Measurements from ENCODE around the gene ZCCHC24.

Gene ZCCHC24

DNA sequence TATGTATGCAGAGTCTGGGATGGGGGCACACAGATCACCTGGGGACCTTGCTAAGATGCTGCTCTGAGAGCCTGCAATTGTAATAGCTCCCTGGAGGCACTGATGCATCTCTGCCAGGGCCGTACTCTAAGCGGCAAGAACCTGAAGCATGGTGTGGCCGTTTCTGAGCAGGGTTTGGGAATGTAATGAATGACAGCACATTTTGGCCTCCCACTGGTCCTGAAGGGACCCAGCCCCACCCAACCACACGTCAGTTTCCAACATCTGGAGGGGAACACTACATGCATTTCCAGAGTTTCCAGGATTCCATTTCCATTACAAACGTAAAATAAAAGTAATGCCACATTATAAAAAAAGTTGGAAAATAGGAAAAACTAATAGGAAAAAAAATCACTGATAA is 14.0 kb downstream of the ZCCHC24 start:
- no peak for DNase-seq (ENCODE audit: low spot score)

DNA sequence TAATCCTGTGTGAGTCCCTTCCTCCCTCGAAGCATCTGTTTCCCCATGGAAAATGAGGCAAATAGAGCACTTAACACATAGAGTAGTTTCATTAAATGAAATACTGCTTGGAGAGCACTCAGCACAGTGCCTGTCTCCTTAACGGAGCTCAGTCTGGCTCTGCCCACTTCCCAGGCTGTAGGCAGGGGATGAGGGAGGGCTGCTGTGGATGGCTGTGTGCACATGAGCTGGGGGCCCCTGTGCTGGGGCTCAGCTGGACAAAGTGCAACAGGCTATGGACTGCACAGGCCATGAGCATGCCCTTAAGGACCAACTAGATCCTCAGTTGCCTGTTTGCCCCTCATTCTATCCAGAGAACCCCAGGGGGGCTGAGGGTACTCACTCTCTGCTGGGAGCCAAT is 14.5 kb downstream of the ZCCHC24 start:
- DNase-seq (ENCODE audit: low spot score) = no peak

DNA sequence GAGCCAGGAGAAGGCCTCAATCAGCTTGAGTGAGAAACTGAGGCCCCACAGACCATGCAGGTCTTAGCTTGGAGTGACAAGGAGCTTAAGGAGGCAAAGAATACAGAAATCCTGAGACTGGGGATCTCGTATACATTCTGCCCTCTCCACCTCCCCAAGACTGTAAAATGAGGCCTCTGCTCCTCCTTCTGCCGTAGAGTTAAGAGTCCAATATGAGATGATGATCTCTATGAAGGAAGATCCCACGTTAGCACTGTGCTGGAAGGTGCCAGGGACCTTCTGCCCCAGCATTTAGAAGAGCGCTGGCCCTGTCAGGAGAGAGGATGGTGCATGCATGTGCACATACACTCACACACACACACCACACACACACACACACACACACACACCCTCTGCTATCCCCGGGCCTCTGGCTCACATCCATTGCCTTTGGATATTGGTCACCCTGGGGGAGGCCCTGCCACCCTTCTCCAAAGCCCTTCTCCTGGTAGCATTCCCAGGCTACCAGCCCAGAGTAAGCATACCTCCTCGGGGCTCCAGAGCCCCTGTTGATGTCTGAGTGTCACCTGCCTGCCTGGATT is 15.0 kb downstream of the ZCCHC24 start:
- DNase-seq (ENCODE audit: low spot score) = no peak

DNA sequence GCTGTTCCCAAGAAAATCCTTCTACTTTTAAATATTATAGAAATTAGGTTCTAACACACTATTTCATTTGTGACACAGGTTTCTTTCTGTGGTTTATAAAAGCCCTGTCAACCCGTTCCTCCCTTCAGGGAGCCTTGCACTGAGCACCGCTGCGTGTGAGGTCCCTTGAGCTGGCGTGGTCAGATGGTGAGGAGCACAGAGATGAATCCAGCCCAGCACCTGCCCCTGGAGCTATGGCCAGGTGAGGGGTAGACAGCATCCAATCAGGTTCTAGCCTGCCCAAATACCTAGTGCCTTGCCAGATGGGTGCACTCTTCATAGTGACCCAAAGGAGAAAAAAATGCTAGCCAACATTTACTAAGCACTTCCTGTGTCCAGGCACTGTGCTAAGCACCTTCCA is 15.7 kb downstream of the ZCCHC24 start:
- no peak for DNase-seq (ENCODE audit: low spot score)

DNA sequence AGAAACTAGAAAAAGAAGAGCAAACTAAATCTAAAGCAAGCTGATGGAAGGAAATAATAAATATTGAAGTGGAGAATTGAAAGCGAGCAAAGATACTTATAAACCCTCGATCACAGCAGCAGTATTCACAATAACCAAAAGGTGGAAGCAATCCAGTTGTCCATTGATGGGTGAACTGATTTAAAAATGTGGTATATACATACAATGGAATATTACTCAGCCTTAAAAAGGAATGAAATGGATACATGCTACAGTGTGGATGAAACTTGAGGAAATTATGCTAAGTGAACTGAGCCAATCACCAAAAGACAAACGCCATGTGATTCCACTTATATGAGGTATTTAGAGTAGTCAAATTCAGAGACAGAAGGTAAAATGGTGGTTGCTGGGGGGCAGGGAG is 17.5 kb downstream of the ZCCHC24 start:
- no peak for DNase-seq (ENCODE audit: low spot score)

DNA sequence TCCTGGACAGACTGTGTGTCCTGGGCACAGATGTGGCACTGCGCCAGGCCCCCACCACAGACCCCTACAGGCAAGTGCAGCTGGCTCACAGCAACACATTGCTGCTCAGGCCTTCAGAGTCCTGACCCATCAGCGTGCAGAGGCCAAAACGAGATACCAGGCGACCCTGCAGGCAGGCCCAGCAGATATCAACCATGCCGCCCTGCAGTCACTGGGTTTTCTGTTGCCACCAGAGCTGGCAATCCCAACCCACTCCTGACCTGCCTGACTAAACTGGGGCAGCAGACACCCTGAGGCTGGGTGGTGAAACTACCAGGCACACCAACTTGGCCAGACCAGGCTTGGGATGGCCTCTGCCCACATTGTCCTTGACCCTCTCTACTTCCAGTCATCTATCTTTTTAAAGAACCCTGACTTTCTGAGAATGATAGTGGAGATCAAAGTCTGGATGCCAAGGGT is 20.3 kb downstream of the ZCCHC24 start:
- DNase-seq (ENCODE audit: low spot score) = no peak

DNA sequence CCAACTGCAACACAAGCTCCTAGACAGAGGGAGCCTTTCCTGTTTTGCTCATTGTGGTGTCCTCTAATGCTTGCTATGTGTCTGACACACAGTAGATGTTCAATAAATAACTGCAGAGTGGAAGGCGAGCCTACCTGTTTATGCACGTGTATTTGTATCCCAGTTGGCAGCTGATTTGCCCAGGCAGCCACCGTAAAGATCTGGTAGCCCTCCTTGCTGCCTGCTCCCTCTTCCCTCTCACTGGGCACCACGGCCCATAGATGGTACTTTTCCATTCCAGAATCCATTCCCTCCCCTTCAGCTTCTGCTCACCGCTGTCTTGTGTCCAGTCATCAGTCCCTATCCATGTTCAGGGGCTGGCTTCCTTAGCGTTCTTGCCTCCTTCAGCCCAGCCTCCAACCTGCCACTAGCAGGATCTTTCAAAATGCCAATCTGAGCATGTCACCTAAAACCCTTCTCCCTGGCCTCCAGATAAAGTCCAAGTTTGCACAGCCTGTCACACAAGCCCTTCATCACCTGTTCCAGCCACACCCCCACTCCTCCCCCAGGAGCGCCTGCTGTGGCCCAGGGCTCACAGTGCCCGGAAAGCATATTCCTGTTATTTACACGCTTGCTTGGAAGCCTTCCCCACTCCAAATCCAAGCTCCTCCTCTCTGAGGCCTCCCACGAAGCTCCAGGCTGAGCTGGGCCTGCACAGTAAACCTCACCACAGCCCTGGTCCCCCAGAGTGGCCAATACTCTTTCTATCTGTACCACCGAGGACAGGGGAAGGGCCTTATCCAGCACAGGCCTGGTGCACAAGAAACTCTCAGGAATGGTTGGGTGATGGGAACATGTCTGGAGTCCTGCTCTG is 21.0 kb downstream of the ZCCHC24 start:
- no peak for DNase-seq (ENCODE audit: low spot score)

DNA sequence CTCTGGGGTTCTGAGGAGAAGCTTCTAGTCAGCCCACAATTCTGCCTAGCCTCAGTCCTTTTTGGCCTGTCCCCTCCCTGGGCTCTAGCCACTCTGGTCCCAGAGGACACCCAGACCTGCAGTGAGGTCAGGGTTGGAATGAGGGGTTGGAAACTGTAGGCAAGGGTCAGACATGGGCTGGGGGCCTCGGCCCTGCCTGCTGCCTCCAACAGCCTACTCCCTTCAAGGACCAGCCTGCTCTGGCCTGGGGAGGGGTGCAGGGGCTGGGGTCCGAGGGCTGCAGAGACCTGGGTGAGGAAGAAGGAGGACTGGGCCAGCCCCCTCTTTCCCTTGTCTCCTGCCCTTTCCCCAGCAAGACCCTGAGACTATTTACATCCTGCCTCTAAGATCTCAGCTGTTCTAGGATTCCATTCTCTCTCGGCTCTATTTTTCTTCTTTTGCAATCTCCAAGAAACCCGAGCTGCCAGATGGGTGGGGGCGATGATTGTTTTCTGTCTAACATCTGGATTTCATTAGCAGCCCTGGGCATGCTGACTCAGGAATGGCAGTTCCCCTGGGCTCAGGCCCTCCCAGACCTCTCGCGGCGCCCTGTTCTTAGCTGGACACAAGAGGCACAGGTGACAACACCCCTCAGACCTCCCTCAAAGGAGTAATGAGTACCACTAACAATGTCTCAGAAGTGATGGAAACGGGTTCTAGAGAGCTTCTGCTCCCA is 23.1 kb downstream of the ZCCHC24 start:
- DNase-seq (ENCODE audit: low spot score) = no peak

DNA sequence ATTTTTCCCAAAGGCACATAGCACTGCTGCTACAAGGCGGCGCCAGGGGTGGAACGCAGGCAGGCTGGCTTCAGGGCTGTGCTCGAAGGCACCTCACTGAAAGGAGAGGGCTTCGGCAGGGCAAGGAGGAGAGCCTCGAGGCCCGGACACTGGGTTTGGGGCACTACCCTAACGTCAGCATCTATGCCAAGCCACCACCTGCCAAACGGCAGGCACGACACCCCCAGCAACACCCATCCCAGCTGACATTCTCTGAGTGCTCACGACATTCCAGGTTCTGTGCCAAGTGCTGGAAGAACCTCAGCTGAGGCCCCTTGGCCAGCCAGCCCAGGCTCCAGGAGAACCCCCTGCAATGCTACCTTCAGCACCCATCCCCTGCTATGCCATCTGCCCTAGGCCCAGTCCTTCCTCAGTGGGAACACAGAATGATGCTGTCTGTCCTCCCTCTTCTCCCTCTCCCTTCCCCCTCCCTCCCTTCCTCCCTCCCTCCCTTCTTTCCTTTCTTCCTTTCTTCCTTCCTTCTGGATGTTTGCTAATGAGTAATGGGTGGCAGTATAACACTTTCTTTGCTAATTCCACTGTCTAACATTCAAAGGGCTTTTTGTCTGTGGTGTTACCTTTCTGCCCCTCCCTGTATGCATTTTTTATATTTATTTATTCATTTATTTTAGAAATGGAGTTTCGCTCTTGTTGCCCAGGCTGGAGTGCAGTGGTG is 24.3 kb downstream of the ZCCHC24 start:
- DNase-seq (ENCODE audit: low spot score) = no peak

DNA sequence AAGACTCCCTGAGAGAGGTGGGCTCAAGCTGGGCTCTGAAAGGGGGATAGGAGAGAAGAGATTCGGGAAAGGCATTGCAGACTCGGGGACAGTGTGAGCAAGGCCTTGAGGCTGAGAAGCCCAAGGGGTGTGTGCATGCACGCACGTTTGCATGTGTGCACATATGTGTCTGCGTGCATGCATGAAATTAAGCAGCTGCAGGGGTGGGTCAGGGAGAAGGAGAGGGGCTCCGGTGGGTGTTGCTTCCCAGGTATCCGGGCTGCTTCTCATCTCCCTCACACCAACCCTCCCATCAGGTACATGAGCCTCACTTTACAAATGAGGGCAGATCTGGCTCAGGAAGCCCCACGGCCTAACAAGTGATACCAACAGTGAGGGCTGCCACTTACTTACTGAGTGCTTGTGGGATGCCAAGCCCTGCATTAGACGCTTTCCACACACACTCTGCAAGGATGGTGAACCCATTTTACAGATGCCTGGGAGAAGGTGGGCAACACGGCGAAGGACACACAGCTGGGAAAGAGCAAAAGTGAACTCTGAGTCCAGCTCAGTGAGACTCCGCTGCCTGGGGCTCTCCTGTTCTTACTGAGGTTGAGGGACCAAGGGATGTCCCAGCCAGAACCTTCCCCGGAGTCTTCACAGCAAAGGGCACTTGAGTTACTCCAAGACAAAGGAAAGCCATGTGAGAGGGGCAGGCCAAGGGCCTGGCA is 26.4 kb downstream of the ZCCHC24 start:
- DNase-seq (ENCODE audit: low spot score) = no peak

DNA sequence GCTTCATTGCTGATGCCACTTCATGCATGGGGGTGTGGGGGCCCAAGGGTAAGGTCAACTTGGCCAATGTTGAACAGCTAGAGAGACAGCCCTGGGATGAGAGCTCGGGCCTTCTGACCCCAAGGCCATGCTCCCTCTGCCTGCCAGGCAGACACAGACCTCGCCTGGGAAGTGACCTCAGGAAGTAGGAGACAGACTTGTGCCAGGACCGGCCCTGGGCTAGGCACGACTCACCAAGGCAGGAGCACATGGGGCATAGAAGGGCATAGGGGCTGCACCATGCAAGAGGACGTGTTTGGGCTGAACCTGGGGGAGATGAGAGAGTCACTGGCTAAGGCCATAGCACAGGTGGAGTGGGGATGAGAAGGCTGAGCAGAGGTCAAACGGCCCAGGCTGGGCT is 27.1 kb downstream of the ZCCHC24 start:
- no peak for DNase-seq (ENCODE audit: low spot score)

DNA sequence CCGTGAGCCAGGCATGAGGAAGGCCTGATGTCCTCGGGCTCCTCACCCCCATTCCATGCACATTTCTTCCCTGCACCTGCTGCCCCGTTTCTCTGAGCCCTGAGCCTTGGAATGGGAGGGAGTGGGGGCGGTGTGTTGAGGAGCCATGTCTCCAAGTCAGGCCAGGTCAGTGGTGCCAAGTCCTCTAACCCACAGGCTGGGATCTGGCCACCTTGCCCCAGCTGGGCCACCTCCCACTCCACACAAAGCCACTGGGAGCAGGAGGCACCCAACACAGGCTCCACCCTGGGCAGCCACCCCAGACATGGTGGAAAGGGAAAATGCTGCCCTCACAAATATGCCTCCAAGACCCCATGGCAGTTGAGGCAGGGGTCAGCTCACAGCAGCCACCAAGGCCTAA is 27.7 kb downstream of the ZCCHC24 start:
- no peak for DNase-seq (ENCODE audit: low spot score)

DNA sequence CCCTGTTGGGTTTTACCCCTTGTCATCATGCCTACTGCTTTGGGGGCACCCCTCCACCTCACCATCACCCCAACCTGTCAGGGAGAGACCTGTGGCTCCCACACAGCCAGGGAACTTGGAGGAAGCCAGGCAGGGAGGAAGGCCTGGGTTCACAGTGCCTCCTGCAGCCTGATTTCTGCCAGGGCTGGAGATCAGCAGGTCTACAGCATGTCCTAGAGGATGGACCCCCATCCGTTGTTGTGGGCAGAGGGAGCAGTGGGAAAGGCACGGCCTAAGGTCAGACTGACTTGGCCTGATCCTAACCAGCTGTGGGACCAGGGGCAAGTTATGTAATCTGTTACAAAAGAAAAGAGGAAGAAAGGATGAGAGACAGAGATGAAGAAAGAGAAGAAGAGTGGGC is 28.2 kb downstream of the ZCCHC24 start:
- DNase-seq (ENCODE audit: low spot score) = no peak

DNA sequence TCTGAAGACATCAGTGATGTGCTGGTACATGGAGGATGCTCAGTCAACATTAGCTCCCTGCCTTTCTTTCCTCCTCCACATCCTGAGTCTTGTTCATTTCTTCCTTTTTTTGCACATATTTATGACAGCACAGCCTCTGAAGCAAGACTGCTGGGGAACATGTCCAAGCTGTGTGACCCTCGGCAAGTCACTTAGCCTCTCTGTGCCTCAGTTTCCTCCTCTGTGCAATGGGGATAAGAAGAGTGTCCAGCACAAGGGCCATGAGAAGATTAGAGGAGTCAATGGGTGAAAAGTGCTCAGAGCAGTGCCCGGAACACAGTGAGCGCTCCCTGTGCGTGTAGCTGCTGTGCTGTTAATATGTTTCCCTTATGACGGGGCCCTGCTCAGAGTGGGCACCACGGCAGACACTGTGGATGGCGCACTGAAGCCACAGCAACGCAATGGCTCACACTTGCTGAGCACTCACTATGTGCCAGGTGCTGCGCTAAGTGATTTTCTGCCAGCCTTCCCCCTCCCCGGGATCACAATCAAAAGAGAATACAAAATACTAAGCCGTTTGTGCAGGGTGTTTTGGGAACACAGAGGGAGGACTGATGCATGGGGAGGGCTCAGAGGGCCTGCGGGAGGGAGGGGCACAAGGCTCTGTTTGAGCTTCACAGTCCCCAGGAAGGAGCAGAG is 28.7 kb downstream of the ZCCHC24 start:
- no peak for DNase-seq (ENCODE audit: low spot score)

DNA sequence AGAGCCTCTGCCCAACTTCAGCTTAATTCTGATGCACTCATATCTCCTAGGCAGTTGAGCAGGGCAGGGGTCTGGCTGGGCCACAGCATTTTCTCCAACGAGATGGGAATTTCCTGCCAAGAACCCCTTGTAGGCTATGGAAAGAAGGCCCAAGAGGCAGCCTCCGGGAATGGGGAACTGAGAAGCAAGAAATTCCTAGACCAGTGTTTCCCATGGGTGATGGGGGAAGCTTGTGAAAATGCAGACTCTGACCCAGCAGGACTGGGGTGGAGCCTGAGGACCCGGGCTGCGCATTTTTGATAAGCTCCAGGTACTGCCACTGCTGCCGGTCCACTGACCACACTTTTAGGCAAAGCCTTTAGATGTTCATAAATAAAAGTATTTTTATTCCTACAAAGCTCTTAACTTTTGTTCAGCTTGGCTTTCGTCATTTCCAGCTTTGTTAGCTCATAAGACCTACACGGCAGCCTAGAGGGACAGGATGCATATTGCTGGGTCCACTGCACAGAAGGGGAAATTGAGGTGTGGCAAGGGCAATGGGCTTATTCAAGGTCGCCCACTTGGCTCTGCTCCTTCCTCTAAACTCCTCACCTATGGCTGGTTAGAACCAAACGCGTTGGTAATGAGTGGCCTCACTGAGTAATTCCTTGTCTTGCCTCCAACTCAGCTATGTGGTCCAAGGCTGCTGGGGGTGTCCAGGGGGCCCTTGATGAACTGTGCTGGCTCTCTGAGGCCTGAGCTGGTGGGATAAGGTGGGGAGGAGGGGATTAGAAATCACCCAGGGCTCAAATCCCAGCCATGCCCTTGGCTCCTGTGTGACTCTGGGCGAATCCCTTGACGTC is 29.5 kb downstream of the ZCCHC24 start:
- no peak for DNase-seq (ENCODE audit: low spot score)

DNA sequence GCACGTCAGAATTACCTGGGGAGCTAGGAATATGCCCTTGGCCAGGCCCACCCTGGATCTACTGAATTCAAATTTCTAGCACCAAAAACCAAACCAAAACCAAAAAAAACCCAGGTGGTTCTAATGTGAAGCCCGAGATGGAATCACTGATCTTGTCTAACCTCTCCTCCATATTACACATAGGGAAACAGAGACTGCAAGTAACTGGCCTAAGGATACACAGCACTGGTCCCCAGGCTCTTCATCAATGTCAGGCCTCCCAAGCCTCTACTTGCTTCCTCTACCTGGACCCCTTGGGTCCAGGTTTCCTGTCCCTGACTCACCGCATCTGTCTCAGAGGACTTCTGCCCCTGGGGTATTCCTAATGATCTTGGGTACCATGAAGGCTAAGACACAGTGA is 30.7 kb downstream of the ZCCHC24 start:
- no peak for DNase-seq (ENCODE audit: low spot score)

DNA sequence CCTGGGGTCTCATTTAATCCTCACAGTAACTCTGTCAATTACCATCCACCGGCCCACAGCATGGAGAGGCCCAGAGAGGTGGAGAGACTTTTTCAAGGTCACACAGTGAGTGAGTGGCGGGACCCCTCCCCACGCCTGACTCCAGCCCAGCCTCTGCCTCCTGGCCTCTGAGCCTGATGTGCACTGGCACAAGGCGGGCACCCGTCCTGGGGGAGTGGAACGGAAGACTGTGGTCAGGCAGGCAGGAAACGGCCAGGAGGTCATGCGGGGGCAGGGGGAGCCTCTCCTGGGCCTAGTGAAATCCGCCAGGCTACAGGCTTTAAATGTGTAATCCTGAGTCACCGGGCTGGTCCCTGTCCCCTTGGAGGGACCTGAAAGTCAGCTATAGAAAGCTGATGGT is 32.2 kb downstream of the ZCCHC24 start:
- peak; percentile 51 for DNase-seq (ENCODE audit: low spot score)

DNA sequence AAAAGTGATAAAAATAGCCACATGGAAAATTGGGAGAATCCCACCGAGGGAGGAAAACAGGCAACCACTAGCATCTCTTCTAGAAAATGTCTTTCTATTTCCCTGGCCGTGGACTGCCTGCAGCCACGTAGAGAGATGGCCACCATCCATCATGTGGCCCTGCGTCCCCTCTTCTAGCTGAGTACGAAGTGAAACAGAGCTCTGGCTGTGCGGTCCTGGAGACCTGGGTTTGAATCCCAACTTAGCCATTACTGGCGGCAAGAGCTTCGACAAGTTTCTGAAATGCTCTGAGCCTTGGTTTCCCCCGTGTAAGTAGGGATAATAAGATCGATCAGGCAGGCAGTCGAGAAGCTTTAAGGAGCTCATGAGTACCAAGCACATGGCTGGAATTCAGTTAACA is 32.9 kb downstream of the ZCCHC24 start:
- DNase-seq (ENCODE audit: low spot score) = no peak

DNA sequence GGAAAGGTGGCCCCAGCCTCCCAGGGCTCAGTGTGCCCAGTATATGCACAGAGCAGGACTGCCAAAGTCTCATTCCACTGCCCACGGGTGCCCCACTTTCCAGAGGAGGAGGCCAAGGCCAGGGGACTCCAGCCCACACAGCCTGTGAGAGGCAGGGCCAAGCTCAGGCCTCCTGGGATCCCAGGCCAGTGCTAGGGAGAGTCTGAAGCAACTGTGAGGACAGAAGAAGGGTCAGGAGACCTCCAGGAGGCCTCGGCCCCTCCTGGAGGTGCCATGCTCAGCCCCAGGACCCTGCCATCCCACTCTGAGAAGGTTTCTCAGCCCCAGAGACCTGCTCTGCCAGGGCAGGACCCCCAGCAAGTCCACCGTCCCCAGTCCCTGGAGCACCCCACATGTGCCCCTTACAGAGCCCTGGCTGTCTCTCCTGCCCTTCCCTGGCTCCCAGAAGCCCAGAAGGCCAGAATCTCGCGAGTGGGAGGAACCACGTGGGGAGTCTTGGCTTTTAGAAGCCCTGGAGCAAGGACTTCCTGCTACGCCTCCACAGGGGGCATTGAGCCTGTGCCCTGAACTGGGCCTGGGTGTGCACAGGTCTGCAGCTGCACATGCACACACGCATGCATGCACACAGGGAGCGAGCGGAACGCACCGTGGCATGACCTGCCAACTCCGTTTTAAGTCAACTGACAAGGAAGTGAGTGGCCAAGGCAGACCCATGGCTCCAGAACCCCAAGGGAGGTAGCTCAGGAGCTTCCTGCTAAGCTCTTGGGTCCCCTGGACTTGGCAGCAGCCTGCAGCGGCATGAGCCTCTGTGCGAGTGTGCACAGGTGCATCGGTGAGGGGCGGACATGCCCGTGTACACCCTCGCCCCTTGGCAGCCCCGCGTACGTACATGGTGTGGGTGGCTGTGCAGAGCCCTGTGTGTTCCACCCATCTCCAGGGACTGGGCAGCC is 33.6 kb downstream of the ZCCHC24 start:
- DNase-seq (ENCODE audit: low spot score) = no peak

Data from COLO829 (cell line).